Loucy (cell line): ENCODE measurements around the gene TM7SF3.

Experiments
- H2AFZ ChIP-seq: fragments of 200-600 bp; sonication (generic); 2 replicates; pipeline ENCODE4 v1.6.0; 2016; ENCODE audit warnings: antibody characterized with exemption, mild to moderate bottlenecking, low read length, moderate library complexity
- H3F3A ChIP-seq: fragments of 200-600 bp; 2 replicates; pipeline ENCODE4 v1.6.0; 2016; ENCODE audit warnings: antibody characterized with exemption, low read depth, mild to moderate bottlenecking
- H3K27me3 ChIP-seq: fragments of 200-600 bp; sonication (generic); 2 replicates; pipeline ENCODE4 v1.6.1; 2014; ENCODE audit warnings: low read length, mild to moderate bottlenecking; ENCODE audit not compliant: insufficient read depth, poor library complexity, severe bottlenecking
- H3K36me3 ChIP-seq: fragments of 200-600 bp; sonication (generic); 2 replicates; pipeline ENCODE4 v1.6.1; 2016; ENCODE audit warnings: low read length; ENCODE audit not compliant: insufficient read depth
- H3K4me1 ChIP-seq: fragments of 200-600 bp; sonication (generic); 2 replicates; pipeline ENCODE4 v1.5.1; 2014; ENCODE audit warnings: low read length, mild to moderate bottlenecking; ENCODE audit not compliant: insufficient read depth, poor library complexity, severe bottlenecking
- H3K4me2 ChIP-seq: fragments of 200-600 bp; sonication (generic); 2 replicates; pipeline ENCODE4 v1.6.0; 2014; ENCODE audit warnings: antibody characterized with exemption, low read length, low read depth, mild to moderate bottlenecking; ENCODE audit not compliant: poor library complexity, severe bottlenecking
- H3K4me3 ChIP-seq: fragments of 200-600 bp; sonication (generic); 2 replicates; pipeline ENCODE4 v1.5.1; 2014; ENCODE audit warnings: low read length, mild to moderate bottlenecking, mixed read lengths; ENCODE audit not compliant: poor library complexity, severe bottlenecking
- H3K79me2 ChIP-seq: fragments of 200-600 bp; sonication (generic); 2 replicates; pipeline ENCODE4 v1.6.1; 2014; ENCODE audit warnings: low read length; ENCODE audit not compliant: insufficient read depth
- H3K9ac ChIP-seq: fragments of 200-600 bp; sonication (generic); 2 replicates; pipeline ENCODE4 v1.6.0; 2014; ENCODE audit warnings: mild to moderate bottlenecking, low read depth, low read length, moderate library complexity; ENCODE audit not compliant: poor library complexity, severe bottlenecking
- H3K9me2 ChIP-seq: fragments of 200-600 bp; sonication (generic); replicated peaks from 2 replicates; pipeline ENCODE4 v1.6.1; 2016; ENCODE audit warnings: low read depth, low read length, mixed read lengths
- H3K9me3 ChIP-seq: fragments of 200-600 bp; sonication (generic); 2 replicates; pipeline ENCODE4 v1.6.1; 2014; ENCODE audit warnings: mild to moderate bottlenecking, antibody characterized with exemption, low read length, low read depth; ENCODE audit not compliant: insufficient read depth
- H4K20me1 ChIP-seq: fragments of 200-600 bp; sonication (generic); 2 replicates; pipeline ENCODE4 v1.6.0; 2014; ENCODE audit warnings: antibody characterized with exemption, low read length, mild to moderate bottlenecking; ENCODE audit not compliant: insufficient read depth, poor library complexity, severe bottlenecking
- EZH2phosphoT487 ChIP-seq: fragments of 200-600 bp; IDR thresholded peaks from 2 replicates; pipeline ENCODE4 v1.6.1; 2018; ENCODE audit warnings: antibody characterized with exemption, mild to moderate bottlenecking, moderate library complexity, borderline replicate concordance
- TF ChIP-seq, protein P1 (sequence below): fragments of 200-600 bp; sonication (generic); conservative IDR thresholded peaks from 2 replicates; pipeline ENCODE4 v1.5.1; 2014; ENCODE audit warnings: mild to moderate bottlenecking, antibody characterized with exemption, low read length

Gene TM7SF3

DNA sequence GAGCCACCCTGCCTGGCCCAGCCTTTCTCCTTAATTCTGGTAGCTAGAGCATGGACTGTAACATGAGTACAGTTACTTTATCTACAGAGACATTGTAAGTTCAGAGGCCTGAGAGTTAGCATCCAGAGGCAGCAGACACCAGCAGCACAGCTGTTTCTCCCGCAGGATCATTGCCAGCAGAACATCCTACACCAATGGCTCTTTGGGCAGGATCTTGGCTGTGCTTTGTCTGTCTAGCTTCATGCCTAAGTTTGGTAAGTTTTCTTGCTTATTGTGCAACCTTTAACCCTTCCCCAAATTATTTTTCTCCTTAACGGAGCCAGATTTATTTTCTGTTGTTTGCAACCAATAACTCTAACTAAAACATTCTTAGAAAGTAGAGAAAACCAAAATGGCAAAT, 46.6 kb upstream of the TM7SF3 start:
- H3K79me2 ChIP-seq: no peaks in the 10 kb centered on the region
- no peaks in the 10 kb centered on the region for H3K4me1 ChIP-seq
- no peak overlapping the region for H3K4me2 ChIP-seq
- H3K9ac ChIP-seq: no peak overlapping the region
- H3F3A ChIP-seq: no peaks in the 10 kb centered on the region
- no peak overlapping the region for H3K4me3 ChIP-seq
- no peaks in the 10 kb centered on the region for H3K36me3 ChIP-seq
- no peaks in the 10 kb centered on the region for H3K9me2 ChIP-seq
- H2AFZ ChIP-seq: no peak overlapping the region
- no peaks in the 10 kb centered on the region for H3K9me3 ChIP-seq
- H4K20me1 ChIP-seq: no peaks in the 10 kb centered on the region
- no peaks in the 10 kb centered on the region for H3K27me3 ChIP-seq
- TF ChIP-seq EZH2phosphoT487: no peak
- TF ChIP-seq, protein P1, sequence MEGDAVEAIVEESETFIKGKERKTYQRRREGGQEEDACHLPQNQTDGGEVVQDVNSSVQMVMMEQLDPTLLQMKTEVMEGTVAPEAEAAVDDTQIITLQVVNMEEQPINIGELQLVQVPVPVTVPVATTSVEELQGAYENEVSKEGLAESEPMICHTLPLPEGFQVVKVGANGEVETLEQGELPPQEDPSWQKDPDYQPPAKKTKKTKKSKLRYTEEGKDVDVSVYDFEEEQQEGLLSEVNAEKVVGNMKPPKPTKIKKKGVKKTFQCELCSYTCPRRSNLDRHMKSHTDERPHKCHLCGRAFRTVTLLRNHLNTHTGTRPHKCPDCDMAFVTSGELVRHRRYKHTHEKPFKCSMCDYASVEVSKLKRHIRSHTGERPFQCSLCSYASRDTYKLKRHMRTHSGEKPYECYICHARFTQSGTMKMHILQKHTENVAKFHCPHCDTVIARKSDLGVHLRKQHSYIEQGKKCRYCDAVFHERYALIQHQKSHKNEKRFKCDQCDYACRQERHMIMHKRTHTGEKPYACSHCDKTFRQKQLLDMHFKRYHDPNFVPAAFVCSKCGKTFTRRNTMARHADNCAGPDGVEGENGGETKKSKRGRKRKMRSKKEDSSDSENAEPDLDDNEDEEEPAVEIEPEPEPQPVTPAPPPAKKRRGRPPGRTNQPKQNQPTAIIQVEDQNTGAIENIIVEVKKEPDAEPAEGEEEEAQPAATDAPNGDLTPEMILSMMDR: no peak

DNA sequence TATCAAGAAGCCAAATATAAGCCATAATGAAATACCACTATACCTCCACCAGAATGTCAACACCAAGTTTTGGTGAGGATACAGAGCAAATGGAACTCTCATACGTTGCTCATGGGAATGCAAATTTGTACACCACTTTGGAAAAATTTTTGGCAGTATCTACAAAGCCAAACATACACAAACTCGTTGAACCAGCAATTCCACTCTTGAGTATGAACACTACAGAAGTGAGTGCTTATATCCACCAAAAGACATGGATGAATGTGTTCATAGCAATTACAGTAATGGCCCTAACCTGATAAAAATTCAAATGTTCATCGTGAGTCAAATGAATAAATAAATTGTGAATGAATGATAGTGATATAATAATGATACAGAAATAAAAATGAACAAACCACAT, 43.4 kb upstream of the TM7SF3 start:
- Histone ChIP-seq H3K36me3 (no peaks in the 10 kb centered on the region), H3K79me2 (no peaks in the 10 kb centered on the region), H2AFZ (no peak overlapping the region), H3F3A (no peaks in the 10 kb centered on the region), H3K9me3 (no peaks in the 10 kb centered on the region), H3K9me2 (no peaks in the 10 kb centered on the region), H3K4me1 (no peaks in the 10 kb centered on the region), H3K4me2 (no peak overlapping the region), H4K20me1 (no peaks in the 10 kb centered on the region), H3K4me3 (no peak overlapping the region), H3K27me3 (no peaks in the 10 kb centered on the region), H3K9ac (no peak overlapping the region)
- TF ChIP-seq, protein P1: no peak
- TF ChIP-seq EZH2phosphoT487: no peak

DNA sequence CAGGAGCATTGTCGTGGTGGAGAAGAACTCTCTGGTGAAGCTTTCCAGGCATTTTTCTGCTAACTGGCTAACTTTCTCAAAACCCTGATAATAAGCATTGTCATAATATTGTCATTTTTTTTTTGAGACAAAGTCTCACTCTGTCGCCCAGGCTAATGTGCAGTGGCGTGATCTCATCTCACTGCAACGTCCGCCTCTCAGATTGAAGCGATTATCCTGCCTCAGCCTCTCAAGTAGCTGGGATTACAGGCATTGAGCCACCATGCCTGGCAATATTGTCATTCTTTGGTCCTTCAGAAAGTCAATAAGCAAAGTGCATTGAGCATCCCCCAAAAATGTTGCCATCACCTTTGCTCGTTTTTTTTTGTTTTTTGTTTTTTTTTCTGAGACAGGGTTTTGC, 41.8 kb upstream of the TM7SF3 start:
- no peaks in the 10 kb centered on the region for H4K20me1 ChIP-seq
- H3K4me2 ChIP-seq: no peak overlapping the region
- TF ChIP-seq, protein P1: no peak
- no peak for TF ChIP-seq EZH2phosphoT487
- no peaks in the 10 kb centered on the region for H3K79me2 ChIP-seq
- no peaks in the 10 kb centered on the region for H3K9me2 ChIP-seq
- no peaks in the 10 kb centered on the region for H3K36me3 ChIP-seq
- H3K4me3 ChIP-seq: no peak overlapping the region
- H3F3A ChIP-seq: no peaks in the 10 kb centered on the region
- no peak overlapping the region for H2AFZ ChIP-seq
- no peak overlapping the region for H3K9ac ChIP-seq
- H3K4me1 ChIP-seq: no peaks in the 10 kb centered on the region
- H3K9me3 ChIP-seq: no peaks in the 10 kb centered on the region
- no peaks in the 10 kb centered on the region for H3K27me3 ChIP-seq
